Measurements from ENCODE around the gene E2F6. TPM values are rescaled to one million over a fixed set of nuclear protein-coding genes. Genes with fewer than 3 reads are reported as not detected.

Gene E2F6
- total RNA-seq, 1 experiment from 2014 or later, result 21.8 TPM

DNA sequence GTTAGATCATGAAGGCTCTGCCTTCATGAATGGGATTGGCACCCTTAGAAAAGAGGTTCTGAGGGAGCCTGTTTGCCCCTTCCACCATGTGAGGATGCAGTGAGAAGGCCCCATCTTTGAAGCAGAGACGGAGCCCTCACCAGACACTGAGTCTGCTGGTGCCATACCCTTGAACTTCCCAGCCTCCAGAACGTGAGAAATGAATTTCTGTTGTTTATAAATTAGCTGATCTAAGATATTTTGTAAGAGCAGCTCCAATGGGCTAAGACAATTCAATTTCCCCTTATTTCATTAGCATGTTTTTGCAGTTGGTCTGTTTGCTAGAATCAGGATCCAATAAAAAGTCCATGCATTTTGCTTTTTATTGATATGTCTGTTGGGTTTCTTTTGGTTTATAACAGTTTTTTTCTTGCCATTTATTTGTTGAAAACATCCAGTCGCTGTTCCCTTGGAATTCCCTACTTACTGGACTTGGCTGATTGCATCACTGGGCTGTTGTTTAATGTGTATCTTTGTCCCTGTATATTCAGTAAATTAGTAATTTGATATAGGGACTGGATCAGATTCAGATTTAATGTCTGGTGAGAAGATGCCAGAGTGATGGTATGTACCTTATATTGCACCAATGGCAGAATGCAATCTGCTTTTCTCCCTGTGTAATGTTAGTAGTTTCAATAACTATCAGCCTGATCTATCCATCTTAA is 43.8 kb upstream of the E2F6 start:
- H3K27me3 ChIP-seq (ENCODE audit: insufficient read depth, low read length), result no peaks in the 10 kb centered on the region
- H3T11ph ChIP-seq (ENCODE audit: low read length), result no peak overlapping the region
- Mint-ChIP-seq H3K27ac (no peak overlapping the region), H3K4me1 (peaks cover 18 to 28% of the 10 kb centered on the region in 2 experiments), H3K4me3 (no peak overlapping the region), H3K36me3 (ENCODE audit: insufficient read depth in 1 of 3, low read depth in 3 of 3) (0 out of 7 replicates have a peak, but pooled peaks cover 0 to 2% (median 0%) of the 10 kb centered on the region in 3 experiments), H3K27me3 (ENCODE audit: low read depth) (no peaks in the 10 kb centered on the region), H3K9me3 (no peaks in the 10 kb centered on the region)
- H4K91ac ChIP-seq (ENCODE audit: insufficient read length, low read depth, low read length), result no peak overlapping the region
- H3K18ac ChIP-seq (ENCODE audit: insufficient read length, low read depth, low read length), result no peak overlapping the region
- no CpG with 5 or more reads among the region's 3 CpGs for WGBS (ENCODE audit: extremely low coverage, insufficient read length, low lambda C conversion rate)
- H3K14ac ChIP-seq (ENCODE audit: insufficient read depth, low read length), result no peak overlapping the region
- DNase-seq, result no peak
- H3K79me2 ChIP-seq (ENCODE audit: insufficient read depth, low read length), result no peaks in the 10 kb centered on the region; the same call in 1 of the 2 replicates
- H4K8ac ChIP-seq (replicated peaks; ENCODE audit: insufficient read length, low read depth, low read length), result no peak overlapping the region
- H2BK5ac ChIP-seq (ENCODE audit: insufficient read length, low read length), result no peak overlapping the region
- no peak for TF ChIP-seq CTCF (conservative IDR thresholded peaks at IDR 0.05)
- H3K56ac ChIP-seq (ENCODE audit: insufficient read length, low read depth, low read length), result no peak overlapping the region
- no peak overlapping the region for H2AFZ ChIP-seq (ENCODE audit: low read length)
- no peak overlapping the region for H2BK120ac ChIP-seq (ENCODE audit: low read depth, low read length, poor library complexity, severe bottlenecking)
- no peak overlapping the region for H3K27ac ChIP-seq (ENCODE audit: insufficient read length, low read depth, low read length)
- H2BK20ac ChIP-seq (ENCODE audit: low read depth, low read length, poor library complexity, severe bottlenecking), result no peak overlapping the region
- H4K5ac ChIP-seq (ENCODE audit: insufficient read length, low read depth, low read length), result no peak overlapping the region
- H3K9ac ChIP-seq (ENCODE audit: extremely low read depth, insufficient read length, low read length), result no peak overlapping the region
- H2AK5ac ChIP-seq (ENCODE audit: insufficient read length, low read length), result no peak overlapping the region
- H3K9me3 ChIP-seq (ENCODE audit: control insufficient read depth, low read depth, low read length), result no peaks in the 10 kb centered on the region
- no peak overlapping the region for H3K4ac ChIP-seq (ENCODE audit: low read depth, low read length)
- H2BK15ac ChIP-seq (ENCODE audit: low read depth, low read length), result no peak overlapping the region
- peaks cover 15% of the 10 kb centered on the region for H3K4me1 ChIP-seq (ENCODE audit: insufficient read depth, low read length)
- H3K79me1 ChIP-seq (ENCODE audit: insufficient read depth, low read depth, low read length, poor library complexity, severe bottlenecking), result no peaks in the 10 kb centered on the region
- H3K4me2 ChIP-seq (ENCODE audit: insufficient read depth, insufficient read length, low read length), result no peak overlapping the region
- no peaks in the 10 kb centered on the region for H3K23me2 ChIP-seq (ENCODE audit: insufficient read length, low read depth, low read length, poor library complexity, severe bottlenecking)
- H4K20me1 ChIP-seq (ENCODE audit: control insufficient read depth, insufficient read depth, insufficient read length), result no peaks in the 10 kb centered on the region
- H2BK12ac ChIP-seq (ENCODE audit: insufficient read length, low read depth, low read length), result no peak overlapping the region
- H3K23ac ChIP-seq (ENCODE audit: insufficient read length, low read depth, low read length), result no peak overlapping the region

Data from H9 (cell line).